GM21529 (cell line): ENCODE results near the gene IL1A.
"Not testable (repeated sequence)": the region's sequence is repeated elsewhere in the genome, so short reads cannot be mapped to it uniquely, and the experiment has no call there.

Experiments
- ATAC-seq: cut with Tn5 transposase; IDR thresholded peaks from one replicate; pipeline ENCODE4 v1.9.1; 2021; ENCODE audit not compliant: unreplicated experiment

Gene IL1A

GRCh38 chr2:112784199-112785189, at the start of gene IL1A:
IL1A (minus strand) TSS chr2:112784493; CDS start chr2:112783770, 723 bp downstream.
- no peak for ATAC-seq

GRCh38 chr2:112833976-112834375, 49.7 kb upstream of the IL1A start:
- no peak for ATAC-seq

- ATAC-seq, result not testable (repeated sequence)
Observed at GRCh38 chr2:112833639-112833931, 49.3 kb upstream of the IL1A start.

- no peak for ATAC-seq
Observed at GRCh38 chr2:112832841-112833638, 48.7 kb upstream of the IL1A start.

- ATAC-seq, result no peak
Observed at GRCh38 chr2:112831946-112832840, 47.9 kb upstream of the IL1A start.

GRCh38 chr2:112831513-112831845, 47.2 kb upstream of the IL1A start:
- no peak for ATAC-seq

- ATAC-seq, result no peak
Observed at GRCh38 chr2:112830682-112831512, 46.6 kb upstream of the IL1A start.

GRCh38 chr2:112829961-112830681, 45.8 kb upstream of the IL1A start:
- no peak for ATAC-seq

GRCh38 chr2:112829101-112829960, 45.0 kb upstream of the IL1A start:
- ATAC-seq, result no peak

- ATAC-seq, result no peak
Observed at GRCh38 chr2:112828251-112828691, 44.0 kb upstream of the IL1A start.

GRCh38 chr2:112827604-112828185, 43.4 kb upstream of the IL1A start:
- ATAC-seq, result no peak

- ATAC-seq, result no peak
Observed at GRCh38 chr2:112827009-112827408, 42.7 kb upstream of the IL1A start.

GRCh38 chr2:112825706-112826105, 41.4 kb upstream of the IL1A start:
- no peak for ATAC-seq

GRCh38 chr2:112824694-112825085, 40.4 kb upstream of the IL1A start:
- ATAC-seq, result no peak

- no peak for ATAC-seq
Observed at GRCh38 chr2:112821682-112822081, 37.4 kb upstream of the IL1A start.

- peak; percentile 83 for ATAC-seq
Observed at GRCh38 chr2:112821142-112821541, 36.8 kb upstream of the IL1A start.

- no peak for ATAC-seq
Observed at GRCh38 chr2:112820343-112820742, 36.0 kb upstream of the IL1A start.

GRCh38 chr2:112819081-112819480, 34.8 kb upstream of the IL1A start:
- no peak for ATAC-seq
